ENCODE results near the gene ABCC9. TPM values are rescaled to one million over a fixed set of nuclear protein-coding genes. Genes with fewer than 3 reads are reported as not detected.

The ABCC9 gene
- total and polyA plus RNA-seq, 2 donors (not counting 3 experiments of a cell fraction or from before 2014, with no cell fraction given): under 0.01 TPM; not detected in 1

- H3K4me2 ChIP-seq (ENCODE audit: insufficient read depth, low read length): no peak overlapping the region
- no peak for FAIRE-seq
- no peak for TF ChIP-seq FOS (IDR thresholded peaks at IDR 0.05; ENCODE audit: borderline replicate concordance, insufficient read depth, low read length)
- TF ChIP-seq POLR2AphosphoS5 (IDR thresholded peaks at IDR 0.05; ENCODE audit: insufficient read depth, low read depth, low read length): no peak
- TF ChIP-seq MAX (IDR thresholded peaks at IDR 0.05; ENCODE audit: insufficient read depth, insufficient read length): no peak
- TF ChIP-seq EZH2 (IDR thresholded peaks at IDR 0.05; ENCODE audit: borderline replicate concordance, low read depth, low read length, severe bottlenecking): no peak
- TF ChIP-seq POLR2A (IDR thresholded peaks at IDR 0.05; ENCODE audit: low read depth, low read length): no peak
- TF ChIP-seq JUN (IDR thresholded peaks at IDR 0.05; ENCODE audit: borderline replicate concordance, insufficient read depth, insufficient read length, low read depth): no peak
- no peak for TF ChIP-seq GATA2 (IDR thresholded peaks at IDR 0.05; ENCODE audit: insufficient read depth, insufficient read length, low read depth, low read length)
- no peak for TF ChIP-seq MYC (IDR thresholded peaks at IDR 0.05; ENCODE audit: low read depth, low read length)
- TF ChIP-seq, protein P1, sequence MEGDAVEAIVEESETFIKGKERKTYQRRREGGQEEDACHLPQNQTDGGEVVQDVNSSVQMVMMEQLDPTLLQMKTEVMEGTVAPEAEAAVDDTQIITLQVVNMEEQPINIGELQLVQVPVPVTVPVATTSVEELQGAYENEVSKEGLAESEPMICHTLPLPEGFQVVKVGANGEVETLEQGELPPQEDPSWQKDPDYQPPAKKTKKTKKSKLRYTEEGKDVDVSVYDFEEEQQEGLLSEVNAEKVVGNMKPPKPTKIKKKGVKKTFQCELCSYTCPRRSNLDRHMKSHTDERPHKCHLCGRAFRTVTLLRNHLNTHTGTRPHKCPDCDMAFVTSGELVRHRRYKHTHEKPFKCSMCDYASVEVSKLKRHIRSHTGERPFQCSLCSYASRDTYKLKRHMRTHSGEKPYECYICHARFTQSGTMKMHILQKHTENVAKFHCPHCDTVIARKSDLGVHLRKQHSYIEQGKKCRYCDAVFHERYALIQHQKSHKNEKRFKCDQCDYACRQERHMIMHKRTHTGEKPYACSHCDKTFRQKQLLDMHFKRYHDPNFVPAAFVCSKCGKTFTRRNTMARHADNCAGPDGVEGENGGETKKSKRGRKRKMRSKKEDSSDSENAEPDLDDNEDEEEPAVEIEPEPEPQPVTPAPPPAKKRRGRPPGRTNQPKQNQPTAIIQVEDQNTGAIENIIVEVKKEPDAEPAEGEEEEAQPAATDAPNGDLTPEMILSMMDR (IDR thresholded peaks at IDR 0.05; ENCODE audit: extremely low read depth in 1 of 2, insufficient read depth in 1 of 2, low read depth in 1 of 2, low read length in 2 of 2): no peak
- H3K4me1 ChIP-seq (ENCODE audit: control insufficient read depth, extremely low read depth, insufficient read depth, low read length): no peaks in the 10 kb centered on the region
- H3K9me1 ChIP-seq (replicated peaks; ENCODE audit: control insufficient read depth, extremely low read depth, insufficient read depth, low read length): no peaks in the 10 kb centered on the region
- dilution Hi-C loops (cut with MboI; ENCODE audit: extremely low pct_ligation_motif_present, low sequenced_read_pairs): no loop called here
- intact Hi-C loops (cut with micrococcal nuclease): no loop called here
- no peaks in the 10 kb centered on the region for H3K27me3 ChIP-seq (ENCODE audit: control insufficient read depth in 2 of 2, insufficient read depth in 2 of 2, low read length in 2 of 2)
- no peaks in the 10 kb centered on the region for H3K79me2 ChIP-seq (ENCODE audit: control insufficient read depth, insufficient read depth, low read length)
- H3K36me3 ChIP-seq (ENCODE audit: control insufficient read depth in 2 of 2, extremely low read depth in 1 of 2, insufficient read depth in 2 of 2, low read length in 2 of 2): no peaks in the 10 kb centered on the region
- H2AFZ ChIP-seq (ENCODE audit: low read depth, low read length): no peak overlapping the region
- no TSS peak for BruUV-seq (replicated peaks)
- H4K20me1 ChIP-seq (replicated peaks; ENCODE audit: control insufficient read depth, extremely low read depth, insufficient read depth, low read length): no peaks in the 10 kb centered on the region
- ChIA-PET CTCF (no interaction called here), POLR2A (no interaction called here)
- no peak overlapping the region for H3K27ac ChIP-seq (ENCODE audit: insufficient read depth, low read depth, low read length)
- no peak overlapping the region for H3K4me3 ChIP-seq (replicated peaks in 1 of 3; ENCODE audit: insufficient read depth in 1 of 3, low read depth in 1 of 3, low read length in 3 of 3)
- DNase-seq (ENCODE audit: low read depth, low spot score): no peak
- no peak overlapping the region for H3K9ac ChIP-seq (replicated peaks; ENCODE audit: extremely low read depth, insufficient read depth, low read length)
- no peaks in the 10 kb centered on the region for H3K9me3 ChIP-seq (replicated peaks; ENCODE audit: control insufficient read depth, insufficient read depth, low read length)
These were observed 174.8 kb downstream of the ABCC9 start for GRCh38 chr12:21766403-21766802.
